ENCODE measurements around the gene SHH. TPM values are rescaled to one million over a fixed set of nuclear protein-coding genes. Genes with fewer than 3 reads are reported as not detected.

The SHH gene
- total and polyA plus RNA-seq, 2 donors (not counting 1 experiment from before 2014, with no cell fraction given), result under 0.01 TPM; not detected in 1

GRCh38 chr7:155856656-155857055 is 44.4 kb upstream of the SHH start:
- Histone ChIP-seq H3K9me3 (ENCODE audit: control insufficient read depth, insufficient read depth, low read depth, low read length) (no peaks in the 10 kb centered on the region), H3K79me2 (ENCODE audit: control insufficient read depth, insufficient read depth, low read length) (no peaks in the 10 kb centered on the region), H2AFZ (ENCODE audit: low read length) (no peak overlapping the region), H3K4me2 (ENCODE audit: extremely low read depth, insufficient read depth, low read length) (no peak overlapping the region), H3K27ac (ENCODE audit: insufficient read depth, low read length) (no peak overlapping the region), H3K4me3 (replicated peaks in 1 of 4; ENCODE audit: control extremely low read depth in 1 of 4, insufficient read depth in 1 of 4, low read depth in 3 of 4, low read length in 4 of 4) (no peak overlapping the region), H3K27me3 (ENCODE audit: control insufficient read depth, insufficient read depth, low read length) (no peaks in the 10 kb centered on the region), H3K4me1 (ENCODE audit: control insufficient read depth, extremely low read depth, insufficient read depth, low read length) (no peaks in the 10 kb centered on the region), H4K20me1 (ENCODE audit: control insufficient read depth, extremely low read depth, insufficient read depth, low read length) (no peaks in the 10 kb centered on the region), H3K9ac (ENCODE audit: insufficient read depth, low read length) (no peak overlapping the region), H3K36me3 (ENCODE audit: control insufficient read depth, insufficient read depth, low read length) (no peaks in the 10 kb centered on the region)
- TF ChIP-seq EZH2 (IDR thresholded peaks at IDR 0.05; ENCODE audit: low read length, missing control alignments) (no peak), CTCF (conservative IDR thresholded peaks at IDR 0.05 in 1 of 2, IDR thresholded peaks at IDR 0.05 in 1 of 2; ENCODE audit: low read depth in 1 of 2, low read length in 2 of 2) (no peak)
- no peak for DNase-seq (ENCODE audit: low read depth in 2 of 2)

GRCh38 chr7:155852426-155853301 is 40.4 kb upstream of the SHH start:
- Histone ChIP-seq H2AFZ (ENCODE audit: low read length) (no peak overlapping the region), H3K27me3 (ENCODE audit: control insufficient read depth, insufficient read depth, low read length) (no peaks in the 10 kb centered on the region)

DNA sequence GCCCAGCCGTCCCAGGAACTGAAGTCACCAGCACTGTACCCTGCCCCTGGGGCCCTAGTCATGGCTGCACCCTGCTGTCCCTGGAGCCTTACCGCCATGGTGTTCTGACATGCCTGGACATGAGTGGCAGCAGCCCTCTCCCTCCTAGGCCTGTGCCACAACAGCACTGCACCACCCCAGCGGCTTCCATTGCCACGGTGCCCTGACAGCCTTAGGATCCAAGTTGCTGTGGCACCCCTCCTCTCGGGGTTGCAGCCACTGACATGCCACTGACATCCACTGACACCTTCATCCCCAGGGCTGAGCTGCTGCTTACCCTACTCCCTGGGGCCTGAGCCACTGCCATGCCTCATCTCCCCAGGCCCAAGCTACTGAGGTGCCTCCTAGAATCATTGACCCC is 39.6 kb upstream of the SHH start:
- Histone ChIP-seq H4K20me1 (ENCODE audit: control insufficient read depth, extremely low read depth, insufficient read depth, low read length) (no peaks in the 10 kb centered on the region), H3K27me3 (ENCODE audit: control insufficient read depth, insufficient read depth, low read length) (no peaks in the 10 kb centered on the region), H3K36me3 (ENCODE audit: control insufficient read depth, insufficient read depth, low read length) (no peaks in the 10 kb centered on the region), H3K4me2 (ENCODE audit: extremely low read depth, insufficient read depth, low read length) (no peak overlapping the region), H3K9me3 (ENCODE audit: control insufficient read depth, insufficient read depth, low read depth, low read length) (no peaks in the 10 kb centered on the region), H2AFZ (ENCODE audit: low read length) (no peak overlapping the region), H3K27ac (ENCODE audit: insufficient read depth, low read length) (no peak overlapping the region), H3K79me2 (ENCODE audit: control insufficient read depth, insufficient read depth, low read length) (no peaks in the 10 kb centered on the region), H3K4me3 (replicated peaks in 1 of 4; ENCODE audit: control extremely low read depth in 1 of 4, insufficient read depth in 1 of 4, low read depth in 3 of 4, low read length in 4 of 4) (no peak overlapping the region), H3K9ac (ENCODE audit: insufficient read depth, low read length) (no peak overlapping the region), H3K4me1 (ENCODE audit: control insufficient read depth, extremely low read depth, insufficient read depth, low read length) (no peaks in the 10 kb centered on the region)
- no peak for TF ChIP-seq EZH2 (IDR thresholded peaks at IDR 0.05; ENCODE audit: low read length, missing control alignments)
- no peak for TF ChIP-seq CTCF (conservative IDR thresholded peaks at IDR 0.05 in 1 of 2, IDR thresholded peaks at IDR 0.05 in 1 of 2; ENCODE audit: low read depth in 1 of 2, low read length in 2 of 2)
- no peak for DNase-seq (ENCODE audit: low read depth in 2 of 2)

More at GRCh38 chr7:155852426-155853301, 40.4 kb upstream of the SHH start:
- no peak for DNase-seq (ENCODE audit: low read depth in 2 of 2)
- H3K9ac ChIP-seq (ENCODE audit: insufficient read depth, low read length), result no peak overlapping the region
- H3K9me3 ChIP-seq (ENCODE audit: control insufficient read depth, insufficient read depth, low read depth, low read length), result no peaks in the 10 kb centered on the region
- no peaks in the 10 kb centered on the region for H4K20me1 ChIP-seq (ENCODE audit: control insufficient read depth, extremely low read depth, insufficient read depth, low read length)
- H3K27ac ChIP-seq (ENCODE audit: insufficient read depth, low read length), result no peak overlapping the region
- TF ChIP-seq EZH2 (IDR thresholded peaks at IDR 0.05; ENCODE audit: low read length, missing control alignments) (no peak), CTCF (conservative IDR thresholded peaks at IDR 0.05 in 1 of 2, IDR thresholded peaks at IDR 0.05 in 1 of 2; ENCODE audit: low read depth in 1 of 2, low read length in 2 of 2) (no peak)
- H3K4me1 ChIP-seq (ENCODE audit: control insufficient read depth, extremely low read depth, insufficient read depth, low read length), result no peaks in the 10 kb centered on the region
- H3K4me3 ChIP-seq (replicated peaks in 1 of 4; ENCODE audit: control extremely low read depth in 1 of 4, insufficient read depth in 1 of 4, low read depth in 3 of 4, low read length in 4 of 4), result no peak overlapping the region
- H3K36me3 ChIP-seq (ENCODE audit: control insufficient read depth, insufficient read depth, low read length), result no peaks in the 10 kb centered on the region
- no peaks in the 10 kb centered on the region for H3K79me2 ChIP-seq (ENCODE audit: control insufficient read depth, insufficient read depth, low read length)
- no peak overlapping the region for H3K4me2 ChIP-seq (ENCODE audit: extremely low read depth, insufficient read depth, low read length)
